NT2/D1 (cell line): ENCODE results near the gene DNAJC18.

Experiments used
- YY1 ChIP-seq: IDR thresholded peaks from 2 replicates; pipeline ENCODE4 v1.6.1; 2011; ENCODE audit not compliant: insufficient read length, insufficient read depth
- ZNF274 ChIP-seq: IDR thresholded peaks from 2 replicates; pipeline ENCODE4 v1.6.1; 2011; ENCODE audit warnings: mild to moderate bottlenecking, low read depth, low read length

- TF ChIP-seq YY1 = no peak
- no peak for TF ChIP-seq ZNF274
Observed at GRCh38 chr5:139488260-139488659, 48.9 kb upstream of the DNAJC18 start.
